ENCODE data around the gene ATP2B1. TPM values are rescaled to one million over a fixed set of nuclear protein-coding genes. Genes with fewer than 3 reads are reported as not detected.
A peak's percentile ranks its signal among the peaks of the same experiment; 100 is the strongest.

ATP2B1 gene
- total and polyA plus RNA-seq, 5 experiments from 2014 or later: 16.3 to 52.5 (median 30.9) TPM

GRCh38 chr12:89736995-89737394 is 28.4 kb upstream of the ATP2B1 start:
- Mint-ChIP-seq H3K4me3 (no peak overlapping the region), H3K27ac (no peak overlapping the region), H3K9me3 (peaks cover 13 to 50% (median 33%) of the 10 kb centered on the region in 9 donors), H3K27me3 (no peaks in the 10 kb centered on the region), H3K36me3 (peaks cover 0 to 41% (median 26%) of the 10 kb centered on the region in 3 donors), H3K4me1 (peaks cover 4 to 12% (median 8%) of the 10 kb centered on the region in 4 donors)
- DNase-seq: no peak
- POLR2A ChIA-PET: no interaction called here
- ATAC-seq: no peak

GRCh38 chr12:89733579-89734201 is 25.1 kb upstream of the ATP2B1 start:
- Mint-ChIP-seq H3K27me3 (no peaks in the 10 kb centered on the region), H3K36me3 (peaks cover 0 to 10% (median 4%) of the 10 kb centered on the region in 3 donors), H3K4me3 (no peak overlapping the region), H3K4me1 (peaks cover 4 to 13% (median 8%) of the 10 kb centered on the region in 4 donors), H3K27ac (peak overlapping the region in 2 of 10 donors; percentile 56 to 70), H3K9me3 (peaks cover 1 to 17% (median 6%) of the 10 kb centered on the region in 9 donors)
- DNase-seq (peak in 2 of 10 donors; percentile 25 to 39), ATAC-seq (peak in 1 of 2 donors; percentile 72)
- POLR2A ChIA-PET: no interaction called here

- Mint-ChIP-seq H3K4me3 (no peak overlapping the region), H3K36me3 (peaks cover 0 to 4% (median 2%) of the 10 kb centered on the region in 3 donors), H3K27ac (peak overlapping the region in 1 of 10 donors; percentile 55), H3K9me3 (peaks cover 0 to 7% (median 2%) of the 10 kb centered on the region in 9 donors), H3K4me1 (peaks cover 4 to 13% (median 8%) of the 10 kb centered on the region in 4 donors), H3K27me3 (no peaks in the 10 kb centered on the region)
- ATAC-seq: no peak
- POLR2A ChIA-PET: no interaction called here
- DNase-seq: no peak
Observed at GRCh38 chr12:89732522-89732921, 23.9 kb upstream of the ATP2B1 start.

GRCh38 chr12:89731614-89732013 is 23.0 kb upstream of the ATP2B1 start:
- Mint-ChIP-seq H3K4me1 (peaks cover 4 to 13% (median 8%) of the 10 kb centered on the region in 4 donors), H3K4me3 (no peak overlapping the region), H3K9me3 (peaks cover 0 to 7% (median 2%) of the 10 kb centered on the region in 9 donors), H3K36me3 (peaks cover 0 to 4% (median 0%) of the 10 kb centered on the region in 3 donors), H3K27ac (peak overlapping the region in 1 of 10 donors; percentile 48), H3K27me3 (no peaks in the 10 kb centered on the region)
- POLR2A ChIA-PET: no interaction called here
- ATAC-seq (no peak), DNase-seq (no peak)

GRCh38 chr12:89731089-89731488 is 22.5 kb upstream of the ATP2B1 start:
- H3K27ac Mint-ChIP-seq: peak overlapping the region in 1 of 10 donors; percentile 48
- DNase-seq: no peak
- no peak for ATAC-seq
- H3K4me3 Mint-ChIP-seq: no peak overlapping the region
- H3K36me3 Mint-ChIP-seq: peaks cover 0 to 4% (median 0%) of the 10 kb centered on the region in 3 donors
- peaks cover 4 to 13% (median 8%) of the 10 kb centered on the region in 4 donors for H3K4me1 Mint-ChIP-seq
- POLR2A ChIA-PET: no interaction called here
- H3K9me3 Mint-ChIP-seq: peaks cover 0 to 7% (median 2%) of the 10 kb centered on the region in 9 donors
- no peaks in the 10 kb centered on the region for H3K27me3 Mint-ChIP-seq

GRCh38 chr12:89729946-89730459 is 21.4 kb upstream of the ATP2B1 start:
- ATAC-seq: no peak
- Mint-ChIP-seq H3K27ac (no peak overlapping the region), H3K36me3 (peaks cover 0 to 3% (median 0%) of the 10 kb centered on the region in 3 donors), H3K4me1 (peaks cover 4 to 13% (median 8%) of the 10 kb centered on the region in 4 donors), H3K27me3 (no peaks in the 10 kb centered on the region), H3K4me3 (no peak overlapping the region), H3K9me3 (peaks cover 0 to 5% (median 0%) of the 10 kb centered on the region in 9 donors)
- DNase-seq: no peak
- POLR2A ChIA-PET: no interaction called here

- Mint-ChIP-seq H3K4me1 (peaks cover 0 to 15% (median 1%) of the 10 kb centered on the region in 4 donors), H3K9me3 (peaks cover 0 to 1% (median 0%) of the 10 kb centered on the region in 9 donors), H3K27ac (no peak overlapping the region), H3K36me3 (no peaks in the 10 kb centered on the region), H3K4me3 (no peak overlapping the region), H3K27me3 (no peaks in the 10 kb centered on the region)
- DNase-seq (no peak), ATAC-seq (no peak)
- POLR2A ChIA-PET: interaction anchor here (1.2 kb wide), 1 partner anchor 14 kb away, joined by 5 read pairs; the partner anchor contains the start of gene ATP2B1
Observed at GRCh38 chr12:89723276-89723675, 14.6 kb upstream of the ATP2B1 start.

- no peak for DNase-seq
- ATAC-seq: no peak
- H3K4me3 Mint-ChIP-seq: peak overlapping the region in 1 of 10 donors; percentile 24
- POLR2A ChIA-PET: no interaction called here
- H3K27me3 Mint-ChIP-seq: no peaks in the 10 kb centered on the region
- H3K36me3 Mint-ChIP-seq: peaks cover 0 to 6% (median 0%) of the 10 kb centered on the region in 3 donors
- peak overlapping the region in 3 of 10 donors; percentile 13 to 73 (median 55) for H3K27ac Mint-ChIP-seq
- H3K4me1 Mint-ChIP-seq: peaks cover 0 to 16% (median 1%) of the 10 kb centered on the region in 4 donors
- peaks cover 0 to 2% (median 0%) of the 10 kb centered on the region in 9 donors for H3K9me3 Mint-ChIP-seq
Observed at GRCh38 chr12:89721291-89721987, 12.8 kb upstream of the ATP2B1 start.

- Mint-ChIP-seq H3K4me1 (peaks cover 0 to 16% (median 1%) of the 10 kb centered on the region in 4 donors), H3K9me3 (peaks cover 0 to 18% (median 14%) of the 10 kb centered on the region in 9 donors), H3K36me3 (peaks cover 0 to 13% (median 6%) of the 10 kb centered on the region in 3 donors), H3K4me3 (no peak overlapping the region), H3K27me3 (no peaks in the 10 kb centered on the region), H3K27ac (no peak overlapping the region)
- ATAC-seq (no peak), DNase-seq (no peak)
- POLR2A ChIA-PET: no interaction called here
Observed at GRCh38 chr12:89717759-89718523, 9.3 kb upstream of the ATP2B1 start.

GRCh38 chr12:89712706-89713105 is 4.1 kb upstream of the ATP2B1 start:
- peaks cover 5 to 10% (median 9%) of the 10 kb centered on the region in 4 donors for H3K4me1 Mint-ChIP-seq
- DNase-seq: no peak
- no peak overlapping the region for H3K4me3 Mint-ChIP-seq
- ATAC-seq: no peak
- peaks cover 0 to 18% (median 14%) of the 10 kb centered on the region in 9 donors for H3K9me3 Mint-ChIP-seq
- H3K27me3 Mint-ChIP-seq: no peaks in the 10 kb centered on the region
- POLR2A ChIA-PET: no interaction called here
- peak overlapping the region in 3 of 10 donors; percentile 4 to 71 (median 6) for H3K27ac Mint-ChIP-seq
- H3K36me3 Mint-ChIP-seq: peaks cover 0 to 13% (median 6%) of the 10 kb centered on the region in 3 donors

- peaks cover 0 to 13% (median 0%) of the 10 kb centered on the region in 3 donors for H3K36me3 Mint-ChIP-seq
- peaks cover 13 to 26% (median 21%) of the 10 kb centered on the region in 4 donors for H3K4me1 Mint-ChIP-seq
- H3K9me3 Mint-ChIP-seq: peaks cover 0 to 18% (median 12%) of the 10 kb centered on the region in 9 donors
- ATAC-seq (no peak), DNase-seq (no peak)
- no peaks in the 10 kb centered on the region for H3K27me3 Mint-ChIP-seq
- POLR2A ChIA-PET: interaction anchor here (3.5 to 3.9 kb wide), 2 partner anchors 152 to 170 kb away, joined by 41 to 55 read pairs; no protein-coding TSS in a partner anchor
- H3K27ac Mint-ChIP-seq: peak overlapping the region in 8 of 10 donors; percentile 13 to 99 (median 94)
- peak overlapping the region; percentile 71 to 95 (median 92) for H3K4me3 Mint-ChIP-seq
Observed at GRCh38 chr12:89710873-89711750, 2.5 kb upstream of the ATP2B1 start.
